Effector memory CD8-positive, alpha-beta T cell (primary cell): ENCODE data around the gene HTR6.

ENCODE experiments used
- ATAC-seq: fragments of 150-1000 bp; cut with Tn5 transposase; replicated peaks from 2 replicates; pipeline ENCODE4 v1.10.0; 2021; ENCODE audit warnings: mild to moderate bottlenecking, moderate library complexity
- DNase-seq, 3 experiments: peaks; one replicate each; pipeline ENCODE4 v3.0.0; 2021
- H3K27ac Mint-ChIP-seq, 2 donors: one replicate each; pipeline ENCODE4 v1.8.0; 2022; ENCODE audit warnings: mild to moderate bottlenecking in 2 of 2, mixed read lengths in 2 of 2, moderate library complexity in 2 of 2
- H3K27me3 Mint-ChIP-seq, 2 donors: one replicate each; pipeline ENCODE4 v1.8.0; 2022; ENCODE audit warnings: mixed read lengths in 2 of 2
- H3K36me3 Mint-ChIP-seq: one replicate; pipeline ENCODE4 v1.8.0; 2022; ENCODE audit warnings: mild to moderate bottlenecking, moderate library complexity, mixed read lengths; ENCODE audit not compliant: insufficient read depth
- H3K4me1 Mint-ChIP-seq, 2 donors: one replicate each; pipeline ENCODE4 v1.8.0; 2022; ENCODE audit warnings: low read depth in 2 of 2, mixed read lengths in 2 of 2
- H3K4me3 Mint-ChIP-seq, 2 donors: one replicate each; pipeline ENCODE4 v1.8.0; 2022; ENCODE audit warnings: mild to moderate bottlenecking in 2 of 2, mixed read lengths in 2 of 2, moderate library complexity in 2 of 2
- H3K9me3 Mint-ChIP-seq, 2 donors: one replicate each; pipeline ENCODE4 v1.8.0; 2022; ENCODE audit warnings: mixed read lengths in 2 of 2

Gene HTR6

DNA sequence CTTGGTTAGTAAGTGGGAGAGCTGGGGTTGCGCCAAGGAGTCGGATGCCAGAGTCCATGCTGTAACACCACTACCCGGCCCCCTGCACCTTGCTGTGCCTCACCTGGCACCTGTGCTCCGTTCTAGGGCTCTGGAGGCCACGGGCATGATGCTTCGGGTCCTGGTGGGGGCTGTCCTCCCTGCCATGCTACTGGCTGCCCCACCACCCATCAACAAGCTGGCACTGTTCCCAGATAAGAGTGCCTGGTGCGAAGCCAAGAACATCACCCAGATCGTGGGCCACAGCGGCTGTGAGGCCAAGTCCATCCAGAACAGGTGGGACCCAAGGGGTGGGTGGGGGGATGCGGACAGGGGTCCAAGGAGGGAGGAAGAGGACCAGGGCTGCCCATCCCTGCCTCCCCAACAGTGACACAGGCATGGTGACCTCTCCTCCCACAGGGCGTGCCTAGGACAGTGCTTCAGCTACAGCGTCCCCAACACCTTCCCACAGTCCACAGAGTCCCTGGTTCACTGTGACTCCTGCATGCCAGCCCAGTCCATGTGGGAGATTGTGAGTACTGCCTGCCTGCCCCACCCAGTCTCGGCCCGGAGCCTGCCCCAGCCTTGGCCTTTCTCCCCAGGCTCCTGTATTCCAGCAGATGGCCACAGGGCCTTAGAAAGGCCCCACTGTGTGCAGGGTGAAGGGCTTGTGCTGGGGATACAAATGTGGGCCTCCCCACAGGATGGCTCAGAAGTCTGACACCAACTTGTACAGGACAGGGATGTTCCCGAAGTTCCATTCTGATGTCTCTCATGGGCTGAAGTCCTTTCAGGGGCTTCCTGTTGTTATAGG is 9.6 kb upstream of the HTR6 start:
- H3K36me3 Mint-ChIP-seq: peaks cover 40% of the 10 kb centered on the region
- no peak overlapping the region for H3K27ac Mint-ChIP-seq
- no peaks in the 10 kb centered on the region for H3K9me3 Mint-ChIP-seq
- DNase-seq (no peak), ATAC-seq (no peak)
- H3K4me1 Mint-ChIP-seq: peaks cover 7 to 9% of the 10 kb centered on the region in 2 donors
- no peak overlapping the region for H3K4me3 Mint-ChIP-seq
- H3K27me3 Mint-ChIP-seq: no peaks in the 10 kb centered on the region

DNA sequence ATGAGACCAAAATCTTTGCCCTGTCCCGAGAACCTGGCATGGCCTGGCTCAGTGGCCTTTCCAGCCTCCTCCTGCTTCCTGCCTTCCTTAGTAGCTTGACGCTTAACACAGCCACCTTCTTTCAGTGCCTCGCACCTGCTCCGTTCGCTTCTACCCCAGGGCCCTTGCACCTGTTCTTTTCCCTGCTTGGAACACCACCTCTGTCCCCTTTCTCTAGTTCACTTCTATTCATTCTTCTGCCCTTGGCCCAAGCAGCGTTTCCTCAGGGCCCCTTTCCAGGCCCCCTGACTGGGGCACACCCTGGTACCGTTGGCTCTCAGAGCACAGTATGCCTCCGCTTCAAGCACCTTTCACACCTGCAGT is 9.0 kb upstream of the HTR6 start:
- Mint-ChIP-seq H3K4me3 (no peak overlapping the region), H3K4me1 (peaks cover 7 to 9% of the 10 kb centered on the region in 2 donors), H3K36me3 (peaks cover 35% of the 10 kb centered on the region), H3K27me3 (no peaks in the 10 kb centered on the region), H3K9me3 (no peaks in the 10 kb centered on the region), H3K27ac (no peak overlapping the region)
- DNase-seq: no peak
- no peak for ATAC-seq

DNA sequence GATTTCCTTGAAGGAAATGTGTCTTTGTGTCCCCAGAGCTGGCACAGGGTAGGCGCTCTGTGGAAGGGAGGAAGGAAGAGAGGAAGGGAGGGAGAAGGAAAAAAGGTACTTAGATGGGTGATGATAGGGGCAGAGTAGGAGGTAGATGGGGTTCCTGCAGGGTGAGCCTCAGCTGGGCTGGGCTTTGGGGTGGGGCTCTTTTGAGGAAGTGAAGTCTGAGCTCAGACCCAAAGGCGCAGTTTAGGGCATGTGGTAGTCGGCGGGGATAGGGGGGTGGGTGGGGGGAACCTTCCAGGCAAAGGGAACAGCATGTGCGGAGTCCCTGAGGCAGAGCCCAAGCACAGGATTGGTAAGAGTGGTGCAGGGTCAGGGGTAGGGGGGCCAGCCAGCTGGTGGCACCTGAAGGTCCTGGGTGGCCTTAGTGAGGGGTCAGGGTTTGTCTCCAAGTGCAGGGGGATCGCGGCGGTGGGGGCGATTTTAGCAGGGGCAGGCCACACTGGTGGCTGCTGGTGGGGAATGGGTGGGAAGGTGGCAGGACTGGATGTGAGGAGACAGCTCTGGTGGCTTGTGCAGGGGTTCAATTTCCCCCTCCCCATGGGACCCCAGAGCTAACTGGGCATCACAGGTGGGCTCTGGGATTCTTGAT is 8.4 kb upstream of the HTR6 start:
- DNase-seq (no peak), ATAC-seq (no peak)
- no peak overlapping the region for H3K4me3 Mint-ChIP-seq
- peaks cover 7 to 9% of the 10 kb centered on the region in 2 donors for H3K4me1 Mint-ChIP-seq
- no peak overlapping the region for H3K27ac Mint-ChIP-seq
- no peaks in the 10 kb centered on the region for H3K27me3 Mint-ChIP-seq
- peaks cover 31% of the 10 kb centered on the region for H3K36me3 Mint-ChIP-seq
- H3K9me3 Mint-ChIP-seq: no peaks in the 10 kb centered on the region

DNA sequence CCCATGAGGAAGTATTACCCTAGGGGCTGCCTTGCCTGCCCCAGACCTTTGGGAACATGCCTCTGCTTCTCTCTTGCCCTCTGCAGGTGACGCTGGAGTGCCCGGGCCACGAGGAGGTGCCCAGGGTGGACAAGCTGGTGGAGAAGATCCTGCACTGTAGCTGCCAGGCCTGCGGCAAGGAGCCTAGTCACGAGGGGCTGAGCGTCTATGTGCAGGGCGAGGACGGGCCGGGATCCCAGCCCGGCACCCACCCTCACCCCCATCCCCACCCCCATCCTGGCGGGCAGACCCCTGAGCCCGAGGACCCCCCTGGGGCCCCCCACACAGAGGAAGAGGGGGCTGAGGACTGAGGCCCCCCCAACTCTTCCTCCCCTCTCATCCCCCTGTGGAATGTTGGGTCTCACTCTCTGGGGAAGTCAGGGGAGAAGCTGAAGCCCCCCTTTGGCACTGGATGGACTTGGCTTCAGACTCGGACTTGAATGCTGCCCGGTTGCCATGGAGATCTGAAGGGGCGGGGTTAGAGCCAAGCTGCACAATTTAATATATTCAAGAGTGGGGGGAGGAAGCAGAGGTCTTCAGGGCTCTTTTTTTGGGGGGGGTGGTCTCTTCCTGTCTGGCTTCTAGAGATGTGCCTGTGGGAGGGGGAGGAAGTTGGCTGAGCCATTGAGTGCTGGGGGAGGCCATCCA is 7.8 kb upstream of the HTR6 start:
- peaks cover 7 to 9% of the 10 kb centered on the region in 2 donors for H3K4me1 Mint-ChIP-seq

DNA sequence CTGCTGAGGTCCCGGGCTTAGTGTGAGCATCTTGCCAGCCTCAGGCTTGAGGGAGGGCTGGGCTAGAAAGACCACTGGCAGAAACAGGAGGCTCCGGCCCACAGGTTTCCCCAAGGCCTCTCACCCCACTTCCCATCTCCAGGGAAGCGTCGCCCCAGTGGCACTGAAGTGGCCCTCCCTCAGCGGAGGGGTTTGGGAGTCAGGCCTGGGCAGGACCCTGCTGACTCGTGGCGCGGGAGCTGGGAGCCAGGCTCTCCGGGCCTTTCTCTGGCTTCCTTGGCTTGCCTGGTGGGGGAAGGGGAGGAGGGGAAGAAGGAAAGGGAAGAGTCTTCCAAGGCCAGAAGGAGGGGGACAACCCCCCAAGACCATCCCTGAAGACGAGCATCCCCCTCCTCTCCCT is 7.2 kb upstream of the HTR6 start:
- no peak for ATAC-seq
- H3K9me3 Mint-ChIP-seq: no peaks in the 10 kb centered on the region
- H3K27me3 Mint-ChIP-seq: no peaks in the 10 kb centered on the region
- peaks cover 31% of the 10 kb centered on the region for H3K36me3 Mint-ChIP-seq
- peaks cover 7 to 9% of the 10 kb centered on the region in 2 donors for H3K4me1 Mint-ChIP-seq
- H3K27ac Mint-ChIP-seq: no peak overlapping the region
- no peak overlapping the region for H3K4me3 Mint-ChIP-seq
- no peak for DNase-seq

More for the DNA sequence above, 7.8 kb upstream of the HTR6 start:
- ATAC-seq (no peak), DNase-seq (no peak)
- no peaks in the 10 kb centered on the region for H3K27me3 Mint-ChIP-seq
- no peak overlapping the region for H3K4me3 Mint-ChIP-seq
- H3K9me3 Mint-ChIP-seq: no peaks in the 10 kb centered on the region
- peaks cover 31% of the 10 kb centered on the region for H3K36me3 Mint-ChIP-seq
- H3K27ac Mint-ChIP-seq: no peak overlapping the region

DNA sequence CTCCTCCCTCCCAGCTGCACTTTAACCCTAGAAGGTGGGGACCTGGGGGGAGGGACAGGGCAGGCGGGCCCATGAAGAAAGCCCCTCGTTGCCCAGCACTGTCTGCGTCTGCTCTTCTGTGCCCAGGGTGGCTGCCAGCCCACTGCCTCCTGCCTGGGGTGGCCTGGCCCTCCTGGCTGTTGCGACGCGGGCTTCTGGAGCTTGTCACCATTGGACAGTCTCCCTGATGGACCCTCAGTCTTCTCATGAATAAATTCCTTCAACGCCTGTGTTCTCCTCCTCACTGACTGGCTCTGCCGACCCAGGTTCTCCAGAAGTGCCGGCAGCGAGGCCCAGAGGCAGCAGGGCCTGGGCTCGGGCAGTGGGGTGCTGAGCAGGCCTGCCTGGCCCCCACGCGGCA is 6.5 kb upstream of the HTR6 start:
- Mint-ChIP-seq H3K27ac (peak overlapping the region in 1 of 2 donors; percentile 32), H3K9me3 (no peaks in the 10 kb centered on the region), H3K4me1 (peaks cover 7 to 9% of the 10 kb centered on the region in 2 donors), H3K36me3 (peaks cover 30% of the 10 kb centered on the region), H3K27me3 (peaks cover 0 to 5% of the 10 kb centered on the region in 2 donors), H3K4me3 (no peak overlapping the region)
- ATAC-seq (no peak), DNase-seq (no peak)

DNA sequence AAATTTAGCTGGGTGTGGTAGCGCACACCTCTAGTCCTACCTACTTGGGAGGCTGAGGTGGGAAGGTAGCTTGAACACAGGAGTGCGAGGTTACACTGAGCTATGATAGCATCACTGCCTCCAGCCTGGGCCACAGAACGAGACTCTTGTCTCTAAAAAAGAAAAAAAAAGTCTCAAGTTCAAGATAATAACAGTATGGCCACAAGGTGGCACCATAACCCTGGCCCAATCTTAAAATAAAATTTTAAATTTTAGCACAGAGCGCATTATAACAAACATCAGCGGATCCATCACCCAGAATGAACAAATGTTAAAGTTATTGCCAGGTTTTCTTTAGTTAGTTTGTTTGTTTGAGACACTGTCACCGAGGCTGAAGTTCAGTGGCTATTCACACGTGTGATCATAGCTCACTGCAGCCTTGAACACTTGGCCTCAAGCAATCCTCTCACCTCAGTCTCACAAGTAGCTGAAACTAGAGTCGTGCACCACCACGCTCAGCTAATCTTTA is 2.9 kb upstream of the HTR6 start:
- ATAC-seq (peak; percentile 40), DNase-seq (peak; percentile 46 to 67 (median 49))
- no peak overlapping the region for H3K27ac Mint-ChIP-seq
- peaks cover 21% of the 10 kb centered on the region for H3K36me3 Mint-ChIP-seq
- H3K27me3 Mint-ChIP-seq: peaks cover 6 to 33% of the 10 kb centered on the region in 2 donors
- no peak overlapping the region for H3K4me3 Mint-ChIP-seq
- no peaks in the 10 kb centered on the region for H3K9me3 Mint-ChIP-seq
- peaks cover 16 to 19% of the 10 kb centered on the region in 2 donors for H3K4me1 Mint-ChIP-seq

DNA sequence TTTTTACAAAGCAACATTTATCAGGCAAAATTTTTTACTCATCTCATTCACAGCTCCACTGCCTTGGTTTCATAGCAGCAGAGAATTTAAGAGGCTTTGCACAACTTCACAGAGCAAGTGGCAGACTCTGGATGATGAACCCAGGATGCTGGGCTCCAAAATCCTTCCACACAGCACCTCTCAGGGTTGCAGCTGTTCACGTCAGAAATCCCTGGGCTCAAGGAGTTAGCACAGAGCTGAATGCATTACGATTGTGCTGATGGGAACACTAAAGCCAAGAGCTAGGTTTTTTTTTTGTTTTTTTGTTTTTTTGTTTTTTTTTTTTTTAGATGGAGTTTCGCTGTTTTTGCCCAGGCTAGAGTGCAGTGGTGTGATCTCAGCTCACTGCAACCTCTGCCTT is 2.4 kb upstream of the HTR6 start:
- ATAC-seq: no peak
- peaks cover 19 to 22% of the 10 kb centered on the region in 2 donors for H3K4me1 Mint-ChIP-seq
- H3K9me3 Mint-ChIP-seq: no peaks in the 10 kb centered on the region
- H3K36me3 Mint-ChIP-seq: peaks cover 21% of the 10 kb centered on the region
- no peak overlapping the region for H3K4me3 Mint-ChIP-seq
- no peak for DNase-seq
- H3K27me3 Mint-ChIP-seq: peaks cover 6 to 39% of the 10 kb centered on the region in 2 donors
- H3K27ac Mint-ChIP-seq: no peak overlapping the region

DNA sequence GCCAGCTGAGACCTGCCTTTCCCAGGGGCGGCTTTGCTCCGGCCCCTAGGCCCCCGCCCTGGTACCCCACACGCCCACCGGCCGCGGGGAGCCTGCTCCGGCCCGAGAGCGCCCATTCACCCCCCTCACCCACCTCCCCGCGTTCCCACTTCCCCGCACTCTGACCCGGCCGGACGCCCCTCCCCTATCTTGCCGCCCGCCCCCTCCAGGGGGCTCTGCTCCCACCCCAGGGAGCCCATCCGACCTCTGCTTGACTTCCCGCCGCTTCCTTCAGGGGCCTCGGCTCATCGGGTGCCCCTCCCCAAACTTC is 466 bp downstream of the HTR6 start:
- DNase-seq (no peak), ATAC-seq (peak; percentile 6)
- H3K4me1 Mint-ChIP-seq: peaks cover 12 to 17% of the 10 kb centered on the region in 2 donors
- H3K4me3 Mint-ChIP-seq: peak overlapping the region; percentile 76 to 81
- H3K27ac Mint-ChIP-seq: peak overlapping the region in 1 of 2 donors; percentile 20
- H3K36me3 Mint-ChIP-seq: peaks cover 4% of the 10 kb centered on the region
- peaks cover 6 to 67% of the 10 kb centered on the region in 2 donors for H3K27me3 Mint-ChIP-seq
- H3K9me3 Mint-ChIP-seq: no peaks in the 10 kb centered on the region

DNA sequence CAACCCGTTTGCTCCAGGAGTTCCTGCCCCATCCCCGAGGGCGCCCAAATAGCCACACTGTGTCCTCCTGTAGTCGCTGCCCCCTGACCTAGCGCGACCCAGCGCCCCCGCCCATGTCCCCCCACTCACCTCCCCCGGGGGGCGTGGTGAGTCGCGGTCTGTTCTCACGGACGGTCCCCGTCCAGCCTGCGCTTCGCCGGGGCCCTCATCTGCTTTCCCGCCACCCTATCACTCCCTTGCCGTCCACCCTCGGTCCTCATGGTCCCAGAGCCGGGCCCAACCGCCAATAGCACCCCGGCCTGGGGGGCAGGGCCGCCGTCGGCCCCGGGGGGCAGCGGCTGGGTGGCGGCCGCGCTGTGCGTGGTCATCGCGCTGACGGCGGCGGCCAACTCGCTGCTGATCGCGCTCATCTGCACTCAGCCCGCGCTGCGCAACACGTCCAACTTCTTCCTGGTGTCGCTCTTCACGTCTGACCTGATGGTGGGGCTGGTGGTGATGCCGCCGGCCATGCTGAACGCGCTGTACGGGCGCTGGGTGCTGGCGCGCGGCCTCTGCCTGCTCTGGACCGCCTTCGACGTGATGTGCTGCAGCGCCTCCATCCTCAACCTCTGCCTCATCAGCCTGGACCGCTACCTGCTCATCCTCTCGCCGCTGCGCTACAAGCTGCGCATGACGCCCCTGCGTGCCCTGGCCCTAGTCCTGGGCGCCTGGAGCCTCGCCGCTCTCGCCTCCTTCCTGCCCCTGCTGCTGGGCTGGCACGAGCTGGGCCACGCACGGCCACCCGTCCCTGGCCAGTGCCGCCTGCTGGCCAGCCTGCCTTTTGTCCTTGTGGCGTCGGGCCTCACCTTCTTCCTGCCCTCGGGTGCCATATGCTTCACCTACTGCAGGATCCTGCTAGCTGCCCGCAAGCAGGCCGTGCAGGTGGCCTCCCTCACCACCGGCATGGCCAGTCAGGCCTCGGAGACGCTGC is 1.1 kb downstream of the HTR6 start:
- Mint-ChIP-seq H3K4me3 (peak overlapping the region; percentile 76 to 81), H3K4me1 (peaks cover 12 to 17% of the 10 kb centered on the region in 2 donors), H3K9me3 (no peaks in the 10 kb centered on the region), H3K36me3 (peaks cover 4% of the 10 kb centered on the region), H3K27ac (peak overlapping the region; percentile 3 to 20), H3K27me3 (peaks cover 6 to 71% of the 10 kb centered on the region in 2 donors)
- ATAC-seq: peak; percentile 22
- DNase-seq: no peak

DNA sequence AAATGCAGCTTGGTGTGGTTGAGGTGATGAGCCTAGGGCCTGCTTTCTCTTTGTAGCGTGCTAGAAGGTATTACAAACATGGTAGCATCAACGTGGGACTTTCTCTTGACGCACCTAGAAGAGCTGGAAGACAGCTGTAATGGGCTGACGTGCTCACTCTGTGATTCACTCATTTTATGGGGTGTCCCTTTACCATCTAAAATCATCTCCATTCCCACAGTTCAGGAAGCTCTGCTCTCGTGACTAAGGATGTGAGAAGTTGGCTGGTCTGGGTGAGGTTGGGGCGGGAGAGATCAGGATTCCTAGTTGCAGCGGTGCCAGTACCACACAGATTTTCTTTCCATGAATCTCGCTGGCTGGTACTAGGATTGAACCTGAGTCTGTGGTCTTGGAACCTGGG is 4.2 kb downstream of the HTR6 start:
- H3K36me3 Mint-ChIP-seq: peaks cover 7% of the 10 kb centered on the region
- H3K27ac Mint-ChIP-seq: no peak overlapping the region
- H3K4me1 Mint-ChIP-seq: peaks cover 11 to 17% of the 10 kb centered on the region in 2 donors
- H3K27me3 Mint-ChIP-seq: peaks cover 6 to 76% of the 10 kb centered on the region in 2 donors
- no peaks in the 10 kb centered on the region for H3K9me3 Mint-ChIP-seq
- no peak overlapping the region for H3K4me3 Mint-ChIP-seq
- ATAC-seq: no peak
- no peak for DNase-seq

DNA sequence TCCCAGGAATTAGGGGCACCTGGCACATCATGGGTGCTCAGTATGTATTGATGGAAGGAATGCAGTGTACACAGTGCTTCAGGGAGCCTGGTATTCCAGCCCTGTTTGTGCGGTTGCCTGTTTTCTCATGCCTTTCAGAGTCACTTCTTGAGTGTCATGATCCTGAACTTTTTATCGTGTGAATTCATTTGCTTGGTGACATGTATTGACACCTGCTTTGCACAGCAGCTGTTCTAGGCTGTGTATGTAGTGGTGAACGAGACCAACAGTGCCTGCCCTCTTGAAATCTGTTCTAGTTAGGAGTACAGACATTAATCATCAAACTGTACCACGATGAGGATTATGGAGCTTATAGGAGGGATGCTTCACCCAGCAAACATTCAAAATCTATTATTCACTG is 6.1 kb downstream of the HTR6 start:
- Mint-ChIP-seq H3K27me3 (peaks cover 5 to 81% of the 10 kb centered on the region in 2 donors), H3K4me3 (no peak overlapping the region), H3K36me3 (peaks cover 3% of the 10 kb centered on the region), H3K9me3 (no peaks in the 10 kb centered on the region), H3K4me1 (peaks cover 5 to 11% of the 10 kb centered on the region in 2 donors), H3K27ac (no peak overlapping the region)
- ATAC-seq (no peak), DNase-seq (no peak)

DNA sequence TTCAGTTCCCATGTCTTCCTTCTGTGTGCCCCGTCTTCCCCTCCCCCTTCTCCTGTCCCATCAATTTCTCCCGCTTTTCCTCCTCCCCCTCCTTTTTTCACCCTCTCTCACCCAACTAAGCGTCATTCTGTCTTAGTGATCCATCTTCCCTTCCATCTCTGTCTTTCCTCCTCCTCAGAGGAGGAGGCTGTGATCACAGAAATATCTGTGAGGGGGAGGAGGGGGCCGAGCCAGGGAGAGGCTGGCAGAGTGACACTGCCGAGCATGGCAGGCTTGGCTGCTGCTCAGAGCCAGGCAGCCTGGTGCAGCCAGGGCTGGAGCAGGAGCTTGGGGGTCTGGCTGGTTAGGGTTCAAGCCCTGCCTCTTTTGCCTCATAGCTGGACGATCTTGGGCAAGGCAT is 7.6 kb downstream of the HTR6 start:
- Mint-ChIP-seq H3K27me3 (peaks cover 0 to 77% of the 10 kb centered on the region in 2 donors), H3K27ac (no peak overlapping the region), H3K4me3 (no peak overlapping the region), H3K4me1 (peaks cover 0 to 7% of the 10 kb centered on the region in 2 donors), H3K36me3 (peaks cover 3% of the 10 kb centered on the region), H3K9me3 (no peaks in the 10 kb centered on the region)
- ATAC-seq: no peak
- no peak for DNase-seq
